Measurements from ENCODE around the gene STMN3. TPM values are rescaled to one million over a fixed set of nuclear protein-coding genes. Genes with fewer than 3 reads are reported as not detected.
A peak's percentile ranks its signal among the peaks of the same experiment; 100 is the strongest.
"Not testable (repeated sequence)": the region's sequence is repeated elsewhere in the genome, so short reads cannot be mapped to it uniquely, and the experiment has no call there.

STMN3 gene
- polyA plus RNA-seq, 1 experiment = 12.7 TPM

GRCh38 chr20:63619086-63619485 is 34.1 kb downstream of the STMN3 start:
- H3K27me3 ChIP-seq (ENCODE audit: control insufficient read depth, insufficient read depth, low read length) = no peaks in the 10 kb centered on the region
- CTCF ChIA-PET = no interaction called here
- TF ChIP-seq CTCF (IDR thresholded peaks at IDR 0.05; ENCODE audit: insufficient read depth, low read depth, low read length) = no peak
- no peak overlapping the region for H3K4me3 ChIP-seq (ENCODE audit: low read depth, low read length)
- no peak for DNase-seq (ENCODE audit: low read depth)
- H3K36me3 ChIP-seq (ENCODE audit: control insufficient read depth, insufficient read depth, low read length) = peaks cover 14% of the 10 kb centered on the region
- POLR2A ChIA-PET = no interaction called here

GRCh38 chr20:63618291-63618980 is 34.8 kb downstream of the STMN3 start:
- POLR2A ChIA-PET = no interaction called here
- Histone ChIP-seq H3K4me3 (ENCODE audit: low read depth, low read length) (no peak overlapping the region), H3K27me3 (ENCODE audit: control insufficient read depth, insufficient read depth, low read length) (no peaks in the 10 kb centered on the region), H3K36me3 (ENCODE audit: control insufficient read depth, insufficient read depth, low read length) (peaks cover 16% of the 10 kb centered on the region)
- DNase-seq (ENCODE audit: low read depth) = no peak
- CTCF ChIA-PET = interaction anchor here (0.9 kb wide), 1 partner anchor 122 kb away, joined by 3 read pairs; no protein-coding TSS in a partner anchor
- TF ChIP-seq CTCF (IDR thresholded peaks at IDR 0.05; ENCODE audit: insufficient read depth, low read depth, low read length) = no peak

- Histone ChIP-seq H3K36me3 (ENCODE audit: control insufficient read depth, insufficient read depth, low read length) (peaks cover 16% of the 10 kb centered on the region), H3K27me3 (ENCODE audit: control insufficient read depth, insufficient read depth, low read length) (no peaks in the 10 kb centered on the region), H3K4me3 (ENCODE audit: low read depth, low read length) (no peak overlapping the region)
- ChIA-PET POLR2A (no interaction called here), CTCF (interaction anchor here (0.9 kb wide), 1 partner anchor 122 kb away, joined by 3 read pairs; no protein-coding TSS in a partner anchor)
- no peak for DNase-seq (ENCODE audit: low read depth)
- no peak for TF ChIP-seq CTCF (IDR thresholded peaks at IDR 0.05; ENCODE audit: insufficient read depth, low read depth, low read length)
Observed at GRCh38 chr20:63617876-63618265, 35.4 kb downstream of the STMN3 start.

GRCh38 chr20:63617092-63617875 is 35.9 kb downstream of the STMN3 start:
- no peak overlapping the region for H3K4me3 ChIP-seq (ENCODE audit: low read depth, low read length)
- ChIA-PET POLR2A (no interaction called here), CTCF (interaction anchor here (0.8 to 0.9 kb wide), 2 partner anchors 23 to 121 kb away, joined by 3 to 5 read pairs; no protein-coding TSS in a partner anchor)
- TF ChIP-seq CTCF (IDR thresholded peaks at IDR 0.05; ENCODE audit: insufficient read depth, low read depth, low read length) = no peak
- no peak for DNase-seq (ENCODE audit: low read depth)
- H3K36me3 ChIP-seq (ENCODE audit: control insufficient read depth, insufficient read depth, low read length) = peaks cover 16% of the 10 kb centered on the region
- H3K27me3 ChIP-seq (ENCODE audit: control insufficient read depth, insufficient read depth, low read length) = no peaks in the 10 kb centered on the region

- H3K27me3 ChIP-seq (ENCODE audit: control insufficient read depth, insufficient read depth, low read length); DNase-seq (ENCODE audit: low read depth); POLR2A ChIA-PET; H3K4me3 ChIP-seq (ENCODE audit: low read depth, low read length); CTCF ChIA-PET: not testable (repeated sequence)
- H3K36me3 ChIP-seq (ENCODE audit: control insufficient read depth, insufficient read depth, low read length) = peaks cover 14% of the 10 kb centered on the region
- peak; percentile 18; the same call in 1 of the 2 replicates for TF ChIP-seq CTCF (IDR thresholded peaks at IDR 0.05; ENCODE audit: insufficient read depth, low read depth, low read length)
Observed at GRCh38 chr20:63613863-63614594, 39.2 kb downstream of the STMN3 start.
